ENCODE results near the gene TOP2B. TPM values are rescaled to one million over a fixed set of nuclear protein-coding genes. Genes with fewer than 3 reads are reported as not detected.

TOP2B gene
- polyA plus RNA-seq, 2 of the 4 experiments (the other 2 are of a cell fraction): 65.8 to 95.7 TPM

DNA sequence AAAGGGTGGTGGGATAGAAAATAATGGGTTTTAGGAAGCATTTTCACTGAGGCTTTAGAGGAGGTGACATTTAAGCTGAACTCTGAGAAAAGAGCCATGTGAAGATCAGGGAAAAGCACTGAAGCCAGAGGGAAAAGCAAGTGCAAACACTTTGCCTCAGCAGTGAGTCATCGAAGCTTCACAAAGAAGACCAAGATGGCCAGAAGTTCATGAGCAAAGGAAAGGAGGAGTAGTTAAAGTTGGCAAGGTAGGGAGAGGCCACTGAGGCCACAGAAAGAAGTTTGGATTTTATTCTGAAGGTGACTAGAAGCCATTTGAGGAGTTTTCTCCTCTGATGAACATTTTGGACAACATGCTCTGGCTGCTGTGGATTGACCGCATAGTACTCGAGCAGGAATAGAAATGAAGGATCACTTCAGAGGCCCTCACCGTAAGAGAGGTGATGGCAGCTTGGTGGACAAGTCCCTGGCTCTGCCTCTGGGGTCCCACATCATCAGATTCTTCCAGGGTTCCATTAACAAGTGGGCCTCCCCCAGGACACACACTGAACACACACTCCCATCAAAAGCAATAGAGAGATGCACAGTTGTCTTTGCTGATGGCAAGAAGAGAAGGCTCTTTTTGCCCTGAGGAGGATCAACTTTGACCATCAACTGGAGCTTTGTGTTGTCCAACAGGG is 75.5 kb downstream of the TOP2B start:
- H3K4me1 ChIP-seq: peaks cover 61% of the 10 kb centered on the region
- H3K9me3 ChIP-seq: no peaks in the 10 kb centered on the region
- H3K4me2 ChIP-seq: peak overlapping the region; percentile 27; the same call in 1 of the 3 replicates
- FAIRE-seq (no peak), DNase-seq (ENCODE audit: low read depth in 1 of 2, low spot score in 1 of 2) (peak in 1 of 2 experiments; percentile 29), ATAC-seq (no peak)
- H3K4me3 ChIP-seq: no peak overlapping the region
- H3K27ac ChIP-seq: peak overlapping the region; percentile 91
- ChIA-PET POLR2A (no interaction called here), CTCF (interaction anchor here (0.5 to 1.5 kb wide), 2 partner anchors 141 to 314 kb away, joined by 3 read pairs; no protein-coding TSS in a partner anchor)
- WGBS (ENCODE audit: missing lambda C conversion rate): 87% methylated on average over 4 of the region's 4 CpGs
- TF ChIP-seq FOSL2 (IDR thresholded peaks at IDR 0.05): 0 out of 2 replicates have a peak, but pooled peaks have one; percentile 26
- peak; percentile 47 for TF ChIP-seq FOSL2 (CRISPR knock-in tag; IDR thresholded peaks at IDR 0.05)
- no peak for TF ChIP-seq MYC (IDR thresholded peaks at IDR 0.05; ENCODE audit: borderline replicate concordance, low read length)

DNA sequence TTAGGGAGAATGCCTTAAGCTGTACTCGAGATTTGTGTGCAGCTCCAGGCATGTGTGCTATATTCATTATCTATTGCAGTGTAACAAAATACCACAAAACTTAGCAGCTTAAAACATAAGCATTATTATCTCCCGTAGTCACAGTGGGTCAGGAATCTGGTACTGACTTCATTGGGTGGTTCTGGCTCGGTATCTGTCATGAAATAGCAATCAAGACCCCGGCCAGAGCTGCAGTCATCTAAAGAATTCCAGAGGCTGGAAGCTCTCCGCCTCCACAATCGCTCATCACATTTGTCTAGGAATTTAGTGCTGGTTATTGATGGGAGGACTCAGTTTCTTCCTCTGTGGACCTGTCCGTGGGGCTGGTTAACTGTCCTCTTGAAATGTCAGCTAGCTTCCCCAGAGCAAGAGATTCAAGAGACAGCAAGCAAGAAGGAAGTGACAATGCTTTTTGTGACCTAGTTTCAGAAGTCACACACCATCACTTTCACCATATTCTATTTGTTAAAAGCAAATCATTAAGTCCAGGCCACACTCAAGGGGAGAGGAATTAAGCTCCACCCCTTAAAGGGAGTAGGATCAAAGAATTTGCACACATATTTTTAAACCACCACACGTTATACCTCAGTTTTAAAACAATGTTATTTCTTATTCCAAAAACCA is 76.1 kb downstream of the TOP2B start:
- 0 out of 3 replicates have a peak overlapping the region, but pooled peaks have one; percentile 27 for H3K4me2 ChIP-seq
- FAIRE-seq (no peak), ATAC-seq (no peak), DNase-seq (ENCODE audit: low read depth in 1 of 2, low spot score in 1 of 2) (no peak)
- POLR2A ChIA-PET: no interaction called here
- WGBS (ENCODE audit: missing lambda C conversion rate): 82% methylated on average over 8 of the region's 8 CpGs
- no peak overlapping the region for H3K4me3 ChIP-seq
- H3K4me1 ChIP-seq: peaks cover 63% of the 10 kb centered on the region
- peak overlapping the region; percentile 91 for H3K27ac ChIP-seq
- no peaks in the 10 kb centered on the region for H3K9me3 ChIP-seq
- CTCF ChIA-PET: interaction anchor here (1.5 to 1.8 kb wide), 2 partner anchors 314 to 566 kb away, joined by 3 to 6 read pairs; no protein-coding TSS in a partner anchor
- TF ChIP-seq HOXB5 (CRISPR knock-in tag; IDR thresholded peaks at IDR 0.05) (no peak), EP300 (IDR thresholded peaks at IDR 0.05) (no peak), ZFP36 (IDR thresholded peaks at IDR 0.05; ENCODE audit: borderline replicate concordance, partially characterized antibody) (no peak), PHF8 (IDR thresholded peaks at IDR 0.05; ENCODE audit: borderline replicate concordance, low read depth) (no peak), KDM5A (IDR thresholded peaks at IDR 0.05) (no peak), RNF2 (IDR thresholded peaks at IDR 0.05; ENCODE audit: borderline replicate concordance, low read depth) (no peak), ZSCAN20 (CRISPR knock-in tag; IDR thresholded peaks at IDR 0.05) (no peak), HOXB13 (CRISPR knock-in tag; IDR thresholded peaks at IDR 0.05; ENCODE audit: low read depth) (no peak), CEBPB (IDR thresholded peaks at IDR 0.05) (no peak)
- TF ChIP-seq, protein P1, sequence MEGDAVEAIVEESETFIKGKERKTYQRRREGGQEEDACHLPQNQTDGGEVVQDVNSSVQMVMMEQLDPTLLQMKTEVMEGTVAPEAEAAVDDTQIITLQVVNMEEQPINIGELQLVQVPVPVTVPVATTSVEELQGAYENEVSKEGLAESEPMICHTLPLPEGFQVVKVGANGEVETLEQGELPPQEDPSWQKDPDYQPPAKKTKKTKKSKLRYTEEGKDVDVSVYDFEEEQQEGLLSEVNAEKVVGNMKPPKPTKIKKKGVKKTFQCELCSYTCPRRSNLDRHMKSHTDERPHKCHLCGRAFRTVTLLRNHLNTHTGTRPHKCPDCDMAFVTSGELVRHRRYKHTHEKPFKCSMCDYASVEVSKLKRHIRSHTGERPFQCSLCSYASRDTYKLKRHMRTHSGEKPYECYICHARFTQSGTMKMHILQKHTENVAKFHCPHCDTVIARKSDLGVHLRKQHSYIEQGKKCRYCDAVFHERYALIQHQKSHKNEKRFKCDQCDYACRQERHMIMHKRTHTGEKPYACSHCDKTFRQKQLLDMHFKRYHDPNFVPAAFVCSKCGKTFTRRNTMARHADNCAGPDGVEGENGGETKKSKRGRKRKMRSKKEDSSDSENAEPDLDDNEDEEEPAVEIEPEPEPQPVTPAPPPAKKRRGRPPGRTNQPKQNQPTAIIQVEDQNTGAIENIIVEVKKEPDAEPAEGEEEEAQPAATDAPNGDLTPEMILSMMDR (IDR thresholded peaks at IDR 0.05): no peak

DNA sequence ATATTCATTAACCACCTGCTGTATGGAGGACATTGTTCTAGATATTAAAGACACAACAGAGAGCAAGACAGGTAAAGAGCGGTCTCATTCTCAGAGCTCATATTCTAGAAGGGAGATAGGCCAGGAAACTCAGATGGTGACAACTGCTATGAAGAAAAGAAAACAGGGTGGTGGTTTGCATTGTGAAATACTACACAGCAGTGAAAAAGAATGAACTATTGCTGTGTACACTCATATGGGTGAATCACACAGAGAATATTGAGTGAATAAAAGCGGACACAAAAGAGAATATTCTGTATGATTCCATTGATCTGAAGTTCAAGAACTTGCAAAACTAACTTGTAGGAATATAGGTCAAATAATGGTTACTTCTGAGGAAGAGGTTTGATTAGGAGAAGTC is 76.7 kb downstream of the TOP2B start:
- Histone ChIP-seq H3K4me1 (peaks cover 63% of the 10 kb centered on the region), H3K9me3 (no peaks in the 10 kb centered on the region), H3K4me2 (no peak overlapping the region), H3K4me3 (no peak overlapping the region), H3K27ac (no peak overlapping the region; a peak in 1 of 6 replicates)
- ATAC-seq (no peak), DNase-seq (ENCODE audit: low read depth in 1 of 2, low spot score in 1 of 2) (no peak), FAIRE-seq (no peak)
- TF ChIP-seq KDM1A (IDR thresholded peaks at IDR 0.05; ENCODE audit: low read depth) (0 out of 2 replicates have a peak, but pooled peaks have one; percentile 29), TFCP2L1 (CRISPR knock-in tag; IDR thresholded peaks at IDR 0.05) (no peak)
- 96% methylated on average over 2 of the region's 2 CpGs for WGBS (ENCODE audit: missing lambda C conversion rate)
- ChIA-PET CTCF (interaction anchor here (0.6 to 1.8 kb wide), 3 partner anchors 72 to 566 kb away, joined by 3 to 6 read pairs (median 3); no protein-coding TSS in a partner anchor), POLR2A (no interaction called here)

DNA sequence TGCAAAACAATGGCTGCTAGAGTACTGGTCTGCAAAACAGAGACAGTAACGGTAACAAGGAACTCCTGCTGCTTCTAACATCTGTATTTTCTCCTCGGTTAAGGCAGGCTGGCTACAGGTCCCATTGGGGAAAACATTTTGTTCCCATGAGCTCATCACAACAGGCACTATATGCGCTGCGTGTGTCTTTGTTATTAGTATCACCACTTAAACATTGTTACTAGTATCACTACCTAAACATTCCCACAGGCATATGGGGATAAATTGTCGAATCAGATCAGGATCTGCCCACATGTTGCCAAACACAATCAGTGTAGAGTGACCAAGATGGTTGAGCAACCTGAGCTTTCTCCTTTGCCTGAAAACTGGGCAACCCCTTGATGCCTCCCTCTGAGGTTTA is 77.2 kb downstream of the TOP2B start:
- ChIA-PET CTCF (interaction anchor here (0.6 to 6.4 kb wide), 5 partner anchors 7 to 565 kb away, joined by 3 to 45 read pairs (median 6); no protein-coding TSS in a partner anchor), POLR2A (interaction anchor here (0.7 kb wide), 1 partner anchor 159 kb away, joined by 3 read pairs; the partner anchor contains the start of gene RARB)
- 91% methylated on average over 5 of the region's 5 CpGs for WGBS (ENCODE audit: missing lambda C conversion rate)
- Histone ChIP-seq H3K9me3 (no peaks in the 10 kb centered on the region), H3K27ac (no peak overlapping the region; a peak in 1 of 6 replicates), H3K4me3 (no peak overlapping the region), H3K4me2 (no peak overlapping the region), H3K4me1 (peaks cover 63% of the 10 kb centered on the region)
- ATAC-seq: no peak
- no peak for DNase-seq (ENCODE audit: low read depth in 1 of 2, low spot score in 1 of 2)
- TF ChIP-seq FOXS1 (CRISPR knock-in tag; IDR thresholded peaks at IDR 0.05) (no peak), NR3C1 (IDR thresholded peaks at IDR 0.05) (no peak), RFX5 (IDR thresholded peaks at IDR 0.05) (no peak), SMC3 (IDR thresholded peaks at IDR 0.05) (no peak), RAD21 (conservative IDR thresholded peaks at IDR 0.05 in 1 of 2, IDR thresholded peaks at IDR 0.05 in 1 of 2) (no peak), POLR2AphosphoS2 (conservative IDR thresholded peaks at IDR 0.05; ENCODE audit: low read length) (no peak)
- TF ChIP-seq, protein P1 (IDR thresholded peaks at IDR 0.05): no peak
- TF ChIP-seq, protein P2, sequence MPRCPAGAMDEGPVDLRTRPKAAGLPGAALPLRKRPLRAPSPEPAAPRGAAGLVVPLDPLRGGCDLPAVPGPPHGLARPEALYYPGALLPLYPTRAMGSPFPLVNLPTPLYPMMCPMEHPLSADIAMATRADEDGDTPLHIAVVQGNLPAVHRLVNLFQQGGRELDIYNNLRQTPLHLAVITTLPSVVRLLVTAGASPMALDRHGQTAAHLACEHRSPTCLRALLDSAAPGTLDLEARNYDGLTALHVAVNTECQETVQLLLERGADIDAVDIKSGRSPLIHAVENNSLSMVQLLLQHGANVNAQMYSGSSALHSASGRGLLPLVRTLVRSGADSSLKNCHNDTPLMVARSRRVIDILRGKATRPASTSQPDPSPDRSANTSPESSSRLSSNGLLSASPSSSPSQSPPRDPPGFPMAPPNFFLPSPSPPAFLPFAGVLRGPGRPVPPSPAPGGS (IDR thresholded peaks at IDR 0.05): no peak
- no peak for FAIRE-seq

Data from A549 (cell line).